ENCODE results near the gene ADD1. TPM values are rescaled to one million over a fixed set of nuclear protein-coding genes. Genes with fewer than 3 reads are reported as not detected.

Gene ADD1
- polyA plus RNA-seq, 3 donors = 76.1 to 122 (median 103) TPM

DNA sequence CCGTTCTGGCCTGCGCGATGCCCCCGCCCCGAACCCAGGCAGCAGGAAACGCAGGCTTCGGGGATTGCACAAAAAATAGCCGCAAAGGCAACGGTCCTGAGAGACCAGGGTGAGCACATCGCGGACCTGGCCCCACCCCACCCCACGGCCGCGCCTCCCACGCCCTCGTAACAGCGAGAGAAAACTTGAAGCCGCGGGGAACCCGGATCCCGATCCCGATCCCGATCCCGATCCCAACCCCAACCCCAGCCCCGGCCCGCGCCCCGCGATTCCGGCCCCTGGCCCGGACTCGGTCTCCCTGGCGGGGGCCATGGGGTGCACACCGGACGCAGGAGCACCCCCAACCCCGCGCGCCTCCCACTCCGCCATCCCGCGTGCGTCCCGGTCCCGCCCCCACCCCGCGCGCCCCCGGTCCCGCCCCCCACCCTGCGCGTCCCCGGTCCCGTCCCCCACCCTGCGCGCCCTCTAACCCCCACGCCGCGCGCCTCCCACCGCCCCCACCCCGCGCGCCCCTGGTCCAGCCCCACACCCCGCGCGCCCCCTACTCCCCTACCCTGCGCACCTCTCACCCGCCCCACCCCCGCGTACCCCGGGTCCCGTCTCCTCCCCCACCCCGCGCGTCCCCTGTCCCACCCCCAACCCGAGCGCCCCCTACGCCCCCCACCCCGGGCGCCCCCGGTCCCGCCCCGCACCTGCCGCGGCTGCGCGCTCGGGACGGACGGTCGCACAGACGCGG lies 90.6 kb downstream of the ADD1 start:
- H3K27ac Mint-ChIP-seq = peak overlapping the region; percentile 42 to 92 (median 85)

More for the DNA sequence above, 90.6 kb downstream of the ADD1 start:
- intact Hi-C loops (cut with micrococcal nuclease) = loop anchor here (2.0 to 10.0 kb wide), 3 partner anchors 29 to 177 kb away; partner anchors contain the start of genes ADD1 (in 2 of the 2), TNIP2 (in 2 of the 2), GRK4 (in 1 of the 2) and NOP14 (in 1 of the 2)
- H3K79me2 ChIP-seq (ENCODE audit: insufficient read depth, low read length) = peaks cover 69% of the 10 kb centered on the region
- peaks cover 41 to 49% of the 10 kb centered on the region in 2 donors for H3K36me3 ChIP-seq (replicated peaks in 1 of 2; ENCODE audit: control insufficient read depth in 1 of 2, insufficient read depth in 2 of 2, low read length in 2 of 2)
- H3K4me3 Mint-ChIP-seq = peak overlapping the region; percentile 79 to 84
- TF ChIP-seq, protein P1, sequence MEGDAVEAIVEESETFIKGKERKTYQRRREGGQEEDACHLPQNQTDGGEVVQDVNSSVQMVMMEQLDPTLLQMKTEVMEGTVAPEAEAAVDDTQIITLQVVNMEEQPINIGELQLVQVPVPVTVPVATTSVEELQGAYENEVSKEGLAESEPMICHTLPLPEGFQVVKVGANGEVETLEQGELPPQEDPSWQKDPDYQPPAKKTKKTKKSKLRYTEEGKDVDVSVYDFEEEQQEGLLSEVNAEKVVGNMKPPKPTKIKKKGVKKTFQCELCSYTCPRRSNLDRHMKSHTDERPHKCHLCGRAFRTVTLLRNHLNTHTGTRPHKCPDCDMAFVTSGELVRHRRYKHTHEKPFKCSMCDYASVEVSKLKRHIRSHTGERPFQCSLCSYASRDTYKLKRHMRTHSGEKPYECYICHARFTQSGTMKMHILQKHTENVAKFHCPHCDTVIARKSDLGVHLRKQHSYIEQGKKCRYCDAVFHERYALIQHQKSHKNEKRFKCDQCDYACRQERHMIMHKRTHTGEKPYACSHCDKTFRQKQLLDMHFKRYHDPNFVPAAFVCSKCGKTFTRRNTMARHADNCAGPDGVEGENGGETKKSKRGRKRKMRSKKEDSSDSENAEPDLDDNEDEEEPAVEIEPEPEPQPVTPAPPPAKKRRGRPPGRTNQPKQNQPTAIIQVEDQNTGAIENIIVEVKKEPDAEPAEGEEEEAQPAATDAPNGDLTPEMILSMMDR (IDR thresholded peaks at IDR 0.05) = no peak
- H3K9me3 Mint-ChIP-seq = no peaks in the 10 kb centered on the region
- H3K36me3 Mint-ChIP-seq = peaks cover 32 to 43% of the 10 kb centered on the region in 2 donors
- H3K27me3 Mint-ChIP-seq (ENCODE audit: low read depth in 3 of 3) = no peaks in the 10 kb centered on the region
- H3K4me1 Mint-ChIP-seq = peaks cover 44% of the 10 kb centered on the region
- peak overlapping the region; percentile 40 to 93 (median 92) for H3K4me3 ChIP-seq (replicated peaks in 1 of 3; ENCODE audit: low read depth in 2 of 3, low read length in 3 of 3)
- H3K4me2 ChIP-seq (replicated peaks; ENCODE audit: extremely low read depth, low read length, poor library complexity, severe bottlenecking) = peak overlapping the region; percentile 94
- H2AFZ ChIP-seq (ENCODE audit: insufficient read depth, low read depth, low read length, poor library complexity, severe bottlenecking) = peak overlapping the region; percentile 92
- peak overlapping the region; percentile 89 for H3K9ac ChIP-seq (ENCODE audit: insufficient read depth, low read length, poor library complexity, severe bottlenecking)
- H4K20me1 ChIP-seq (ENCODE audit: insufficient read depth, low read length) = peaks cover 69% of the 10 kb centered on the region
- no peaks in the 10 kb centered on the region for H3K9me3 ChIP-seq (replicated peaks in 1 of 2; ENCODE audit: control insufficient read depth in 1 of 2, insufficient read depth in 1 of 2, low read length in 2 of 2)
- WGBS (ENCODE audit: insufficient coverage) = 0% methylated on average over 43 of the region's 93 CpGs
- H3K27ac ChIP-seq (ENCODE audit: low read depth in 1 of 2, low read length in 2 of 2) = peak overlapping the region; percentile 67 to 90
- peaks cover 46% of the 10 kb centered on the region in 2 donors for H3K4me1 ChIP-seq (ENCODE audit: control insufficient read depth in 1 of 2, insufficient read depth in 2 of 2, low read length in 2 of 2)
- H3K27me3 ChIP-seq (ENCODE audit: control insufficient read depth in 2 of 2, insufficient read depth in 2 of 2, low read length in 2 of 2) = no peaks in the 10 kb centered on the region
- DNase-seq = peak; percentile 73 to 77 (median 74)
